ENCODE results near the gene PRKCQ.
"Not testable (repeated sequence)": the region's sequence is repeated elsewhere in the genome, so short reads cannot be mapped to it uniquely, and the experiment has no call there.

PRKCQ gene

GRCh38 chr10:6401558-6402348 lies 178.3 kb downstream of the PRKCQ start:
- peak; percentile 35 for DNase-seq

DNA sequence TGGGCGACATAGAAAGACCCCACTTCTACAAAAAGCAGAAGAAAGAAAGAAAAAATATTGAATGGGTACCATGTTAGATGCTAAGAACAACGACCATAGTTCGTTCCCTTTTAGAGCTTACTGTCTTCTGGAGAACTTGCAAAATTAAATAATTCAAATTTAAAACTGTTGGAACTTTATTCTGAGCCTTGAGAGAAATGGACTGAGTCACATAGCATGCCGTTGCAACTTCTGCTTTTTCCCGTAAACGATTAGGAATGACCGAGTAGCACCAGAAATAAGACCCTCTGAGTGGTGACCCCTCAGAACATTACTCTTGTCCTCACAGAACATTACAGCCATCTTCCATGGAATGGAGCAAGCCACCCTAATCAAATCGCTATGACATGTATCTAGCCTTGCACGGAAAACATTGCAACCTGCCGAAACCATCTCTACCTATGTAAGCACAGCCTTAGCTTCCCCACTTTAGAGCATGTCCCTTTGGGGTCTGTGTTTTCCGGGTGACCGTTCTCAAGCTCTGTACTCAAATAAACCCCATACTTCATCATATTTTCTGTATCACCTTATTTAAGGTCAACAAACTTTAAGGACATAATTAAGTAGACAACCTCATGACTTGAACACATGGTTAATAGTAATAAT lies 179.1 kb downstream of the PRKCQ start:
- DNase-seq, result no peak

DNA sequence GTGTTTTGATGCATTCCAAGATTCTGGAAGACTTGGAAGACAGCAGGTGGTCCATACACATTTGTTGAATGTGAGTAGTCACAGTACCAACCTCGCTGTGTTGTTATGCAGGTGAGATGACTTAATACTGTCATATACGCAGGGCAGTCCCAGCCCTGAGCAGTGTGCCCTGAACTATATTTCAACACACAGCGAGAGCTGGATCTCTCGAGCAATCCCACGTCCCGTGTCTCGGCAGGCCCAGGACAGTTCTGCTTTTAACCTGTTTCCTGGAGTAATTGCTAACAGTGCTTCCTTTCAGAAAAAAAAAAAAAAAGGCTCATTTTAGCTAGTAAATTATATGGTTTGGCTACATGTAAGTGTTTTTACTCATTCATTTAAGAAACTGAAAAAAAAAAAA lies 179.7 kb downstream of the PRKCQ start:
- DNase-seq, result no peak

DNA sequence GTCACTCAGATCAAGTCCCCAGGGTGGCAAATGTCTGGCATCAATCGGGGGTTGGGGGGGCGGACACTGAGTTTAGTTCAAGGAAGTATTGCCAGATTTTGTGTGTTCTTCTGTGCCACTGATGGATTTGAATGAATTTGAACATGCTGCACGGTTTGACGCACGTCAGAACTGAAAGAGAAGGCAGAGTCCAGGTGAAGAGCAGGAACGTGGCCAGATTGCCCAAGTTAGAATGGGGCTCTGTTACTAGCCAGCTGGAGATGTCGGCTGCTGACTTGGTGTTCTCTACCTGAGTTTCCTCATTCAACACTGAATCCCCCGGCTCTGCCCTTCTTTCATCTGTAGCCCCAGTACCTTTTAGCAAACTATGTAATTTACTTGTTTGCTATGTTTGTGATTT lies 180.2 kb downstream of the PRKCQ start:
- DNase-seq, result no peak

- DNase-seq, result no peak
Measured at GRCh38 chr10:6399231-6399741, 180.8 kb downstream of the PRKCQ start.

GRCh38 chr10:6398399-6398798 lies 181.7 kb downstream of the PRKCQ start:
- no peak for DNase-seq

- no peak for DNase-seq
Measured at GRCh38 chr10:6396652-6397051, 183.4 kb downstream of the PRKCQ start.

DNA sequence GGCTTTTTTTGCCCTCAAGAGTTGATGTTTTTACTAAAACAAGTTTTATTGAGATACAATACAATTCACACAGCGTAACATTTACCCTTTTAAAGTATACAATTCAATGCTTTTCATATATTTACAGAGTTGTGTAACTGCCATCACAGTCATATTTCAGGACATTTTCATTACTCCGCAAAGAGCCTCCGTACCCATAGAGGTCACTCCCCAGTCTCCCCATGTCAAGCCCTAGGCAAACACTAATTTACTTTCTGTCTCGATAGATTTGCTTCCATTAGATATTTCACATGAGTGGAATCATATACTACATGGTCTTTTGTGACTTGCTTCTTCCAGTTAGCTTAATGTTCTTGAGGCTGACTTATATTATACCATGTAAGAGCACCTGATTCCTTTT lies 183.8 kb downstream of the PRKCQ start:
- DNase-seq, result no peak

- DNase-seq, result no peak
Measured at GRCh38 chr10:6395606-6396005, 184.5 kb downstream of the PRKCQ start.

- no peak for DNase-seq
Measured at GRCh38 chr10:6394084-6394483, 186.0 kb downstream of the PRKCQ start.

DNA sequence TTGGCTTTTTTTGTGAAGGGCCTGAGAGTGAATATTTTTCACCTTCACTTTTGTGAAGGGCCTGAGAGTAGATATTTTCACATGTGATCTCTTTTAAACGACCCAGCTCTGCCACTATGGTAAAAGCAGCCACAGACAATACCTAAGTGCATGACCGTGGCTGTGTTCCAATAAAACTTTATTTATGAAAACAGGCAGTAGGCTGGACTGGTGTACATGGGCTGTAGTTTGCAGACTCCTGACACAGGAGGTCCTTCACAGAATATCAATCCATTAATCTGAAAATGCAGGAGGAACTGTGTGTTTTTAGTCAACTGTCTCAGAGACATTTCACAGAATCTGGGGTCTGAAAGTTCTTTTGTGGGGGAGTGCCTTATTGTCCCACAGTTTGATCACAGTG lies 186.9 kb downstream of the PRKCQ start:
- no peak for DNase-seq

GRCh38 chr10:6390213-6390845 lies 189.7 kb downstream of the PRKCQ start:
- no peak for DNase-seq

GRCh38 chr10:6388261-6388893 lies 191.7 kb downstream of the PRKCQ start:
- DNase-seq, result no peak

DNA sequence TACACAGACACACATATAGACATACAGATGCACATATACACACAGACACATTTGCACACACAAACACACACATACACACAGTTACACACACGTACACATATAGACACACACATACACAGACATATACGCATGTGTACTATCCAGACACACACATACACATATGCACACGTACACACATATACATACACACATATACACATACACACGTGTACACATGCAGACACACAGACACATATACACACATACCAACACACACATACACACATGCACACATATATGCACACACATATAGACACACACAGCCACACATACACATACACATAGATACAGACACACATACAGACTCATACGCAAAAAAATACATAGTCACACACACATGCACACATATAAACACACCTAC lies 193.1 kb downstream of the PRKCQ start:
- no peak for DNase-seq

DNA sequence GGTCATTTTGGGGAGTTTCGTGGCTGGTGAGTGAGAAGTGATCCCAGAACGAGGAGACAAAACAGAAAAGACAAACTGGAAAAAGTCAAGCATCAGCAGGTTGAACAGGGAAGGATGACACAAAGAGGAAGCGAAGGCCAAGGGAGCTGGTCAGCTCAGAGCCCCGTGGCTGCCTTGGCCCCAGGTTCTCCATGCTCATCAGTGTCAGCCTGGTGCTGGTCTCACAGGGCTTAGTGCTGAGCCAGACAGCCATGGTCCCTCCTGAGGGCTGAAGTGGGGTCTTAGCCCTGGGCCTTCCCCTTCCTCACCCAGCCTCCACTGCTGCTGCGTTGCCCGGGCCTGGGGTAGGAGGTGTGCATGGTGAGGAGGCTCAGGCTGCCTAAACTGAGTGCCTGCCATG lies 193.7 kb downstream of the PRKCQ start:
- DNase-seq, result no peak

GRCh38 chr10:6385665-6386064 lies 194.4 kb downstream of the PRKCQ start:
- no peak for DNase-seq

DNA sequence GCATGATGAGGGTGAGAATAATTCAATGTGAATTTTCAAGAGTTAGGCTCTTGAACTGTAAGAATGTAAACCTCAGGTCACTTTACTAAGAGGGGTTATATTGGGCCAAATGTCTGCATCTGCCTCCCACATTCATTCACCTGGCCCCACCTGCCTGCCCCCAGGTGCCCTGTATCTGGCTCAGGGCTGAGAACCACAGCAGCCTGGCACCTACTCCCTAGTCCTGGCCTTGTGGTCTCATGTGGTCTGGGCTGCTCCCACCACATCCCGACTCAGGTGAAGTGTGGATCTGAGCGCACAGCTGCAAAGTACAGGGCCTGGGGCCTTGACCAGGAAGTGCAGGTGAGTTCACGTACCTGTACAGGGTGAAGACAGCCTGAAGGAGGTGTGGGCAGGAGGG lies 195.2 kb downstream of the PRKCQ start:
- no peak for DNase-seq

DNA sequence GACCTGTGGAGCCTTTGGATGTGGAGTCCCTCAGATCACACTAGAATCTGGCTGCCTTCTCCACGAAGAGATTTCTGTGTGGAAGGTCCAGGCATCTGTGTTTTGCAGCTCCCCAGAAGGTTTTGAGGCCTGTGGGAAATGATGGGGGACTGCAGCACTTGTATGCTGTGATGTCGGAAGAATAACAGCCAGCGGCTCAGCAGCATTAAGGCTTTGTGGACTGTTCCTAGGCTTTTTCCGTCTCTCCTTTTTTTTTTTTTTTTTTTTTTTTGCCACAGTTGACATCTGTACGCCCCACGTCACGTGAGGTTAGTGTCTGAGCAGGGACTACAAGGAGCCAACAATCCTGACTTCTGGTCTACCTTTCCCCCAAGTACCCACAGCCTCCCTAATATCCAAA lies 196.0 kb downstream of the PRKCQ start:
- DNase-seq, result no peak

DNA sequence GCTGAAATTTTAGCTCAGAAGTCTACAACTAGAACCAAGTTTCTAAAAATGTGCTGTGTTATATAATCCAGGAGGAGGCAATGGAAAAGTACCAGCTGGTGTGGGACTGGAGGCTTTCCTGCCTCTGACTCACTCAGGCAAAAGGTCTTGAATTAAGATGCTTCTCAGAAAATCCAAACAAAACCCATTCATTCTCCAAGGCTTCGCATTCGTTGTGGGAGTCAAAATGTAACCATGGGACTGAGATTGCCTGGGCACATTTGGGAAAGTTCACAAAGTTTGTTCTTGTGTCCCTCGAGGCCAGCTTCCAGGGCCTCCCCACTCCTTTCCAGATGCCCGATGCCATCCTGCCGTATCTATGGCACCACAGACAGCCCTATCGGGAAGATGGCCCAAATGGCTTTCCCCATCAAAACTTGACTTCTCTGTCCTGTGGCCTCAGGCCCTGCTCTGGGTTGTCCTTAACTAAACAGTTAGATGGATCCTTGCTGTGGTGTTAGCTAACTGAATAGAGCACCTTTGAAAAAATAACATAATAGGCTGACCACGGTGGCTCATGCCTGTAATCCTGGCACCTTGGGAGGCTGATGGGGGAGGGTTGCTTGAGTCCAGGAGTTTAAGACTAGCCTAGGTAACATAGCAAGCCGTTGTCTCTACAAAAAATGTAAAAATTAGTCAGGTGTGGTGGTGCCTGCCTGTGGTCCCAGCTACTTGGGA lies 196.8 kb downstream of the PRKCQ start:
- no peak for DNase-seq

GRCh38 chr10:6382081-6382480 lies 198.0 kb downstream of the PRKCQ start:
- DNase-seq, result no peak

GRCh38 chr10:6380478-6380877 lies 199.6 kb downstream of the PRKCQ start:
- not testable (repeated sequence) for DNase-seq

- no peak for DNase-seq
Measured at GRCh38 chr10:6379015-6379776, 200.9 kb downstream of the PRKCQ start.
